ENCODE results near the gene SPNS1.

- TF ChIP-seq CTCF (IDR thresholded peaks at IDR 0.05) (no peak), EZH2 (IDR thresholded peaks at IDR 0.05; ENCODE audit: borderline replicate concordance, insufficient read depth, low read depth, low read length, poor library complexity, severe bottlenecking) (no peak)
Observed at GRCh38 chr16:29029168-29029994, 54.8 kb downstream of the SPNS1 start.
